Upper lobe of left lung (tissue), 6 donors: ENCODE measurements around the gene FCHO1. TPM values are rescaled to one million over a fixed set of nuclear protein-coding genes. Genes with fewer than 3 reads are reported as not detected.
A peak's percentile ranks its signal among the peaks of the same experiment; 100 is the strongest.

Experiments used
- ATAC-seq, 2 donors: fragments of 200-7000 bp; cut with Tn5 transposase; one replicate each; pipeline ENCODE4 v1.9.1; 2022; ENCODE audit warnings: mild to moderate bottlenecking in 2 of 2, moderate library complexity in 2 of 2; ENCODE audit not compliant: low FRiP score in 2 of 2
- DNase-seq, 2 donors: peaks; one replicate each; pipeline ENCODE4 v3.0.0-alpha.2; 2019 to 2020
- H3K27ac ChIP-seq, 4 donors: fragments of 200-600 bp; sonication (generic); one replicate each; pipeline ENCODE4 v1.5.1; 2016 to 2019
- H3K27me3 ChIP-seq, 4 donors: fragments of 200-600 bp; sonication (generic); one replicate each; pipeline ENCODE4 v1.5.1; 2017 to 2019
- H3K36me3 ChIP-seq, 4 donors: fragments of 200-600 bp; sonication (generic); one replicate each; pipeline ENCODE4 v1.5.1; 2016 to 2019
- H3K4me1 ChIP-seq, 4 donors: fragments of 200-600 bp; sonication (generic); one replicate each; pipeline ENCODE4 v1.5.1; 2018 to 2019
- H3K4me3 ChIP-seq, 4 donors: fragments of 200-600 bp; sonication (generic); one replicate each; pipeline ENCODE4 v1.5.1; 2017 to 2019; ENCODE audit warnings: mild to moderate bottlenecking in 2 of 4, moderate library complexity in 1 of 4
- H3K9me3 ChIP-seq, 4 donors: fragments of 200-600 bp; sonication (generic); one replicate each; pipeline ENCODE4 v1.5.1; 2018 to 2019
- EP300 ChIP-seq, 4 donors: sonication (generic); formaldehyde crosslinking; IDR thresholded peaks; one replicate each; pipeline ENCODE4 v1.5.1; 2017; ENCODE audit warnings: antibody characterized with exemption in 4 of 4, control low read depth in 2 of 4
- POLR2A ChIP-seq, 4 donors: fragments of 450-650 bp; IDR thresholded peaks; one replicate each; pipeline ENCODE4 v1.5.1; 2016 to 2017; ENCODE audit warnings: antibody characterized with exemption in 4 of 4, mild to moderate bottlenecking in 2 of 4
- POLR2AphosphoS5 ChIP-seq, 2 donors: sonication (generic); formaldehyde crosslinking; IDR thresholded peaks; one replicate each; pipeline ENCODE4 v1.5.1; 2017; ENCODE audit warnings: antibody characterized with exemption in 2 of 2
- WGBS, 2 donors: methylation state at CpG; one replicate each; pipeline ENCODE4 v1.1.5; 2017 to 2018; 5-methylcytosine and 5-hydroxymethylcytosine counted together
- total RNA-seq, 6 donors: library from RNA; depleted of rRNA in 4 of 6; stranded (reverse); fragments of >200 nt in 4 of 6; gene quantifications; one replicate each; pipeline versions ENCODE4 v1.1.0 to v1.2.1, GENCODE V29; 2016 to 2021
- TF ChIP-seq, protein P1 (sequence below), 6 experiments: fragments of 450-650 bp in 4 of 6; fragments of 200-600 bp in 2 of 6; sonication (generic) in 2 of 6; IDR thresholded peaks; one replicate each; pipeline ENCODE4 v1.5.1; 2016 to 2019; ENCODE audit warnings: antibody characterized with exemption in 6 of 6
- donor health status: DM: no; HTN: no; CAD: no; lungs with moderate emphysema.
- donor health status: DM: no; HTN: yes; CAD: no; lungs with severe emphysema.

FCHO1 gene
- total RNA-seq, 6 donors from 2014 or later, result 1.9 to 19.9 (median 8.7) TPM

DNA sequence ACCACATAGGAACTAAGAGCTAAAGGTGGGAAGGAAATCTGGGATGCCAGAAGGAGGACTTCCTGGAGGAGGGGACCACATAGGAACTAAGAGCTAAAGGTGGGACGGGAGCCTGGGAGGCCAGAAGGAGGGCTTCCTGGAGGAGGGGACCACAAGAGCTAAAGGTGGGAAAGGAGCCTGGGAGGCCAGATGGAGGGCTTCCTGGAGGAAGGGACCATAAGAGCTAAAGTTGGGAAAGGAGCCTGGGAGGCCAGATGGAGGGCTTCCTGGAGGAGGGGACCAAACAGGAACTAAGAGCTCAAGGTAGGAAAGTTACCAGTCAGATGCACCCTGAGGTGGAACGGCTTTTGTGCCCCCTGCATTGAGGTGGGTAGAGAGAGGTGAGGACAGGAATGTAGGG, 9.8 kb upstream of the FCHO1 start:
- H3K27me3 ChIP-seq, result no peaks in the 10 kb centered on the region
- H3K9me3 ChIP-seq, result no peaks in the 10 kb centered on the region
- no peaks in the 10 kb centered on the region for H3K4me1 ChIP-seq
- DNase-seq, result no peak
- no peak for ATAC-seq
- TF ChIP-seq, protein P1, sequence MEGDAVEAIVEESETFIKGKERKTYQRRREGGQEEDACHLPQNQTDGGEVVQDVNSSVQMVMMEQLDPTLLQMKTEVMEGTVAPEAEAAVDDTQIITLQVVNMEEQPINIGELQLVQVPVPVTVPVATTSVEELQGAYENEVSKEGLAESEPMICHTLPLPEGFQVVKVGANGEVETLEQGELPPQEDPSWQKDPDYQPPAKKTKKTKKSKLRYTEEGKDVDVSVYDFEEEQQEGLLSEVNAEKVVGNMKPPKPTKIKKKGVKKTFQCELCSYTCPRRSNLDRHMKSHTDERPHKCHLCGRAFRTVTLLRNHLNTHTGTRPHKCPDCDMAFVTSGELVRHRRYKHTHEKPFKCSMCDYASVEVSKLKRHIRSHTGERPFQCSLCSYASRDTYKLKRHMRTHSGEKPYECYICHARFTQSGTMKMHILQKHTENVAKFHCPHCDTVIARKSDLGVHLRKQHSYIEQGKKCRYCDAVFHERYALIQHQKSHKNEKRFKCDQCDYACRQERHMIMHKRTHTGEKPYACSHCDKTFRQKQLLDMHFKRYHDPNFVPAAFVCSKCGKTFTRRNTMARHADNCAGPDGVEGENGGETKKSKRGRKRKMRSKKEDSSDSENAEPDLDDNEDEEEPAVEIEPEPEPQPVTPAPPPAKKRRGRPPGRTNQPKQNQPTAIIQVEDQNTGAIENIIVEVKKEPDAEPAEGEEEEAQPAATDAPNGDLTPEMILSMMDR (IDR thresholded peaks at IDR 0.05), result no peak
- TF ChIP-seq POLR2A (IDR thresholded peaks at IDR 0.05) (no peak), POLR2AphosphoS5 (IDR thresholded peaks at IDR 0.05) (no peak)
- no peak overlapping the region for H3K4me3 ChIP-seq
- 89 to 96% methylated on average over 2 of the region's 2 CpGs for WGBS, 2 donors
- H3K36me3 ChIP-seq, result peaks cover 0 to 25% (median 3%) of the 10 kb centered on the region in 4 donors
- no peak overlapping the region for H3K27ac ChIP-seq

GRCh38 chr19:17743874-17744580, 7.2 kb upstream of the FCHO1 start:
- Histone ChIP-seq H3K4me1 (peaks cover 10 to 15% (median 12%) of the 10 kb centered on the region in 4 donors), H3K27ac (no peak overlapping the region), H3K4me3 (no peak overlapping the region), H3K27me3 (no peaks in the 10 kb centered on the region), H3K36me3 (peaks cover 0 to 1% (median 0%) of the 10 kb centered on the region in 4 donors), H3K9me3 (no peaks in the 10 kb centered on the region)
- DNase-seq (no peak), ATAC-seq (no peak)
- TF ChIP-seq, protein P1 (IDR thresholded peaks at IDR 0.05), result no peak
- TF ChIP-seq POLR2A (IDR thresholded peaks at IDR 0.05), result no peak
- TF ChIP-seq POLR2AphosphoS5 (IDR thresholded peaks at IDR 0.05), result no peak
- no peak for TF ChIP-seq EP300 (IDR thresholded peaks at IDR 0.05)
- 82 to 90% methylated on average over 6 of the region's 6 CpGs for WGBS, 2 donors

- WGBS, 2 donors, result 10 to 13% methylated on average over 31 to 47 of the region's 75 CpGs
- peak; percentile 96 to 97 for DNase-seq
These were observed 3.8 kb upstream of the FCHO1 start for GRCh38 chr19:17747205-17748098.

DNA sequence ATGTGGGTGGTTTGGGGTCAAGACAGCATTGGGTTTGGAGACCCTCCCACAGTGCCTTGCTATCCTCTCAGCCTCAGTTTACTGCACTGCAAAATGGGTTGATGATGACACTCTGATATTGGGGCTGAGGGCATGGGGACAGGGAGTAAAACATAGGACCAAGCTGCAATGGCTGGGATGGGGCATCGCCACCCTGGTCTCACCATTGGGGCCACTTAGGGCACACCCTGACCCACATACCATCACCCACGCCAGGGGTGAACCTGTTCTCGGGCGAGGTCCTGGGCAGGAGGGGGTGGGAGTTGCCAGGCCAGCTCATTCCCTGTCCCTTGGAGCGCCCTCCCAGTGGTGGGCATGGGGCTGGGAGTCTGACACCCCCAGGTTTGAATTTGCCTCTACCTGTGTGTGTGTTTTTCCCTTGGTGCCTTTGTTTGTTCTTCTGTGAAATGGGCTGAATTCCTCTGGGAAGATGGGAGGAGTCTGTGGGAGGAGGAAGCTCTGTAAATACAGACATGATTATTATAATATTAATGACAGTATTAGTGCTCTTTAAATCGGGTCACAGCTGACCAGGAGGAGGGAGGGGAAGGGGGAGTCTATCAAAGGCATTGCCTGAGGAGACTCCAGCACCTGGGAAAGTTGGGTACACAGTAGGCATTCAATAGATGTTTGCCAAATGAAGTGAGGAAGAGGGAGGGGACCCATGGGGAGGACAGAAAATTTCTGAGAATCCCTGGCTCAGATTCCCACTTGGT, 2.2 kb upstream of the FCHO1 start:
- Histone ChIP-seq H3K36me3 (no peaks in the 10 kb centered on the region), H3K9me3 (no peaks in the 10 kb centered on the region), H3K27ac (no peak overlapping the region), H3K4me3 (no peak overlapping the region), H3K27me3 (no peaks in the 10 kb centered on the region), H3K4me1 (peaks cover 12 to 18% (median 15%) of the 10 kb centered on the region in 4 donors)
- no peak for DNase-seq
- WGBS, 2 donors, result 56 to 74% methylated on average over 3 to 6 of the region's 6 CpGs
- TF ChIP-seq EP300 (IDR thresholded peaks at IDR 0.05) (no peak), POLR2AphosphoS5 (IDR thresholded peaks at IDR 0.05) (no peak), POLR2A (IDR thresholded peaks at IDR 0.05) (no peak)
- TF ChIP-seq, protein P1 (IDR thresholded peaks at IDR 0.05), result no peak
- no peak for ATAC-seq

More at GRCh38 chr19:17747205-17748098, 3.8 kb upstream of the FCHO1 start:
- Histone ChIP-seq H3K4me3 (peak overlapping the region; percentile 48 to 65 (median 56)), H3K27me3 (no peaks in the 10 kb centered on the region), H3K9me3 (no peaks in the 10 kb centered on the region), H3K27ac (peak overlapping the region in 2 of 4 donors; percentile 21 to 65), H3K36me3 (no peaks in the 10 kb centered on the region), H3K4me1 (peaks cover 12 to 18% (median 15%) of the 10 kb centered on the region in 4 donors)
- peak; percentile 96 to 97 for ATAC-seq
- TF ChIP-seq, protein P1 (IDR thresholded peaks at IDR 0.05), result peak in 1 of 6 experiments; percentile 15
- TF ChIP-seq POLR2AphosphoS5 (IDR thresholded peaks at IDR 0.05) (no peak), POLR2A (IDR thresholded peaks at IDR 0.05) (no peak)
